ENCODE data around the gene DDX10.

DNA sequence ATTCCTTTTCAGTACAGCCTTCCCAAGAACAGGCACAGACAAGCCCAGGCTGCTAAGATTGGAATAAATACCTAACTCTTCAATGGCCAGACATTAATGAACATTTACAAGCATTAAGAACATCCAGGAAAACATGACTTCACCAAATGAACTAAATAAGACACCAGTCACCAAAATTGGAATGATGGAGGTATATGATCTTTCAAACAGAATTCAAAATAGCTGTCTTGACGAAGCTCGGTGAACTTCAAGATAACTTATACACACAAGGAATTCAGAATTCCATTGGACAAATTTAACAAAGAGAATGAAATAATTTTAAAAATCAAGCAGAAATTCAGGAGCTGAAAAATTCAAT is 16.4 kb upstream of the DDX10 start:
- TF ChIP-seq, protein P1, sequence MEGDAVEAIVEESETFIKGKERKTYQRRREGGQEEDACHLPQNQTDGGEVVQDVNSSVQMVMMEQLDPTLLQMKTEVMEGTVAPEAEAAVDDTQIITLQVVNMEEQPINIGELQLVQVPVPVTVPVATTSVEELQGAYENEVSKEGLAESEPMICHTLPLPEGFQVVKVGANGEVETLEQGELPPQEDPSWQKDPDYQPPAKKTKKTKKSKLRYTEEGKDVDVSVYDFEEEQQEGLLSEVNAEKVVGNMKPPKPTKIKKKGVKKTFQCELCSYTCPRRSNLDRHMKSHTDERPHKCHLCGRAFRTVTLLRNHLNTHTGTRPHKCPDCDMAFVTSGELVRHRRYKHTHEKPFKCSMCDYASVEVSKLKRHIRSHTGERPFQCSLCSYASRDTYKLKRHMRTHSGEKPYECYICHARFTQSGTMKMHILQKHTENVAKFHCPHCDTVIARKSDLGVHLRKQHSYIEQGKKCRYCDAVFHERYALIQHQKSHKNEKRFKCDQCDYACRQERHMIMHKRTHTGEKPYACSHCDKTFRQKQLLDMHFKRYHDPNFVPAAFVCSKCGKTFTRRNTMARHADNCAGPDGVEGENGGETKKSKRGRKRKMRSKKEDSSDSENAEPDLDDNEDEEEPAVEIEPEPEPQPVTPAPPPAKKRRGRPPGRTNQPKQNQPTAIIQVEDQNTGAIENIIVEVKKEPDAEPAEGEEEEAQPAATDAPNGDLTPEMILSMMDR (IDR thresholded peaks at IDR 0.05) = no peak
- no peak for TF ChIP-seq POLR2A (IDR thresholded peaks at IDR 0.05)
- no peak for TF ChIP-seq EP300 (IDR thresholded peaks at IDR 0.05)

All from ovary (tissue), 3 donors.